MM.1S (cell line): ENCODE data around the gene SCGB1D1.
"Not testable (repeated sequence)": the region's sequence is repeated elsewhere in the genome, so short reads cannot be mapped to it uniquely, and the experiment has no call there.

Experiments used
- DNase-seq: peaks from one replicate; pipeline ENCODE4 v3.0.0-alpha.2; 2015
- H2AFZ ChIP-seq: fragments of 300-600 bp; sonication (generic); 2 replicates; pipeline ENCODE4 v1.6.0; 2016; ENCODE audit warnings: antibody characterized with exemption, low read length
- H3F3A ChIP-seq: fragments of 300-600 bp; sonication (generic); 2 replicates; pipeline ENCODE4 v1.6.1; 2016; ENCODE audit warnings: mild to moderate bottlenecking, antibody characterized with exemption, low read length, moderate library complexity, mixed read lengths; ENCODE audit not compliant: insufficient read depth
- H3K27ac ChIP-seq: fragments of 300-600 bp; sonication (generic); 2 replicates; pipeline ENCODE4 v1.5.1; 2016; ENCODE audit warnings: mild to moderate bottlenecking, low read length
- H3K27me3 ChIP-seq: fragments of 300-600 bp; sonication (generic); replicated peaks from 2 replicates; pipeline ENCODE4 v1.6.0; 2016; ENCODE audit warnings: low read length; ENCODE audit not compliant: insufficient read depth
- H3K36me3 ChIP-seq: fragments of 300-600 bp; sonication (generic); replicated peaks from 2 replicates; pipeline ENCODE4 v1.6.1; 2016; ENCODE audit warnings: mild to moderate bottlenecking, low read length, mixed read lengths; ENCODE audit not compliant: insufficient read depth
- H3K4me1 ChIP-seq: fragments of 300-600 bp; sonication (generic); 2 replicates; pipeline ENCODE4 v1.6.1; 2016; ENCODE audit warnings: low read length, mixed read lengths
- H3K4me2 ChIP-seq: fragments of 300-600 bp; sonication (generic); 2 replicates; pipeline ENCODE4 v1.6.0; 2016; ENCODE audit warnings: low read depth, low read length
- H3K4me3 ChIP-seq: fragments of 300-600 bp; sonication (generic); 2 replicates; pipeline ENCODE4 v1.5.1; 2016; ENCODE audit warnings: low read length, mixed read lengths
- H3K79me2 ChIP-seq: fragments of 300-600 bp; sonication (generic); 2 replicates; pipeline ENCODE4 v1.6.1; 2016; ENCODE audit warnings: mixed run types, low read length, mixed read lengths
- H3K9ac ChIP-seq: fragments of 300-600 bp; sonication (generic); 2 replicates; pipeline ENCODE4 v1.6.1; 2016; ENCODE audit warnings: low read length, mixed read lengths
- H3K9me2 ChIP-seq: fragments of 300-600 bp; sonication (generic); replicated peaks from 2 replicates; pipeline ENCODE4 v1.6.1; 2016; ENCODE audit warnings: mild to moderate bottlenecking, low read length, mixed read lengths; ENCODE audit not compliant: insufficient read depth
- H3K9me3 ChIP-seq: fragments of 300-600 bp; sonication (generic); replicated peaks from 2 replicates; pipeline ENCODE4 v1.6.1; 2016; ENCODE audit warnings: mild to moderate bottlenecking, low read length, mixed read lengths; ENCODE audit not compliant: insufficient read depth
- H4K20me1 ChIP-seq: fragments of 300-600 bp; sonication (generic); 2 replicates; pipeline ENCODE4 v1.6.1; 2016; ENCODE audit warnings: mild to moderate bottlenecking, low read length, moderate library complexity, mixed read lengths; ENCODE audit not compliant: insufficient read depth
- CTCF ChIP-seq: fragments of 300-600 bp; sonication (generic); IDR thresholded peaks from 2 replicates; pipeline ENCODE4 v1.5.1; 2016; ENCODE audit warnings: antibody characterized with exemption, low read length, mixed read lengths
- EZH2 ChIP-seq: fragments of 300-600 bp; sonication (generic); optimal IDR thresholded peaks from 2 replicates; pipeline ENCODE3; 2017; ENCODE audit warnings: low read depth, mild to moderate bottlenecking, antibody characterized with exemption, low read length, mixed read lengths
- EZH2phosphoT487 ChIP-seq: fragments of 300-600 bp; sonication (generic); IDR thresholded peaks from 2 replicates; pipeline ENCODE4 v1.6.1; 2018; ENCODE audit warnings: antibody characterized with exemption, low read length

The SCGB1D1 gene

DNA sequence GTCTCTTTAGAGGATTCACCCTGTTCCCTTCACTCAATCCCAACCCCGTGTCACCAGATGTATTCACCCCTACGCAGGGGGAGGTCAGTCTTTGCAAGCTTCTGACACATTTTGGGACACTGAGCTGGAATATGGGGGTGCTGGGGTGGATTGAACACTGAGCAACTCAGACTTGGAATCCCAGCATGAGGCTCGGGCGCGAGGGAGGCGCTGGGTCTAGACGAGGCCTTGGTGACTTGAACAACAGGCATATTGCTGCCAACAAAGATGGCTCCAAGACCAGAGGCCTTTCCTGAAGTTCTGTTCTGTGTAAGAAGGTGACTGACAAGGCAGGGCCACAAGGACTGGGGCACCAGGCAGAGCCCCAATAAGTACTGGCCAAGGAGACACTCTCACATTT, 15.4 kb downstream of the SCGB1D1 start:
- H3K27me3 ChIP-seq, result no peaks in the 10 kb centered on the region; the same call in 1 of the 2 replicates
- H2AFZ ChIP-seq, result no peak overlapping the region

DNA sequence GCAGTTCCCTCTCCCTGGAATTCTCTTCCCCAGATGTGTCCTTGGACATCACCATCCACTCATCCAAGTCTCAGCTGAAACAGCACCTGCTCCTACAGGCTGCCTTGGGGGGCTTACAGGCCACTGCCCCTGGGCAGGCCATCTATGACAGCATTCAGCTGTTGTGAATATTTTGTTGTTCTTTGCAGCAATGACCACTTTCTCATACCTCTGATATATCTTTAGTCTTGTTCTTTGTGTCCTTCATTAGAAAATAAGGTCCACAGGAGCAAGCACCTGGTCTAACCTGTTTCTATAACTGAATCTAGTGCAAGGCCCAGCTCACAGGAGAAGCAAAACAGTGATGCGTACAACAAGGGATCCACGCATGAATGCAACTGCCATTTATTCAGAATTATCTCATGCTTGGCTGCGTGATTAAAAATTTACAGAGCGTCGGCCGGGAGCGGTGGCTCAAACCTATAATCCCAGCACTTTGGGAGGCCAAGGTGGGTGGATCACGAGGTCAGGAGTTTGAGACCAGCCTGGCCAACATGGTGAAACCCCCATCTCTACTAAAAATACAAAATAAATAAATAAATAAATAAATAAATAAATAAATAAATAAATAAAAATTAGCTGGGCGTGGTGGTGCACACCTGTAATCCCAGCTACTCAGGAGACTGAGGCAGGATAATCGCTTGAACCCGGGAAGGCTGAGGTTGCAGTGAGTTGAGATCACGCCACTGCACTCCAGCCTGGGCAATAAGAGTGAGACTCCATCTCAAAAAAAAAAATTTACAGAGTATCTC, 16.5 kb downstream of the SCGB1D1 start:
- not testable (repeated sequence) for H3K27ac ChIP-seq, H3K9ac ChIP-seq, H3K4me2 ChIP-seq, H2AFZ ChIP-seq, H3K9me2 ChIP-seq, H3F3A ChIP-seq, DNase-seq, H3K27me3 ChIP-seq, H3K9me3 ChIP-seq, H4K20me1 ChIP-seq, H3K4me1 ChIP-seq, H3K79me2 ChIP-seq, H3K4me3 ChIP-seq, H3K36me3 ChIP-seq

More for the DNA sequence above, 15.4 kb downstream of the SCGB1D1 start:
- no peak overlapping the region for H3K27ac ChIP-seq
- no peak overlapping the region for H3K9ac ChIP-seq
- H3K4me2 ChIP-seq, result no peak overlapping the region
- no peaks in the 10 kb centered on the region for H4K20me1 ChIP-seq
- no peaks in the 10 kb centered on the region for H3K36me3 ChIP-seq
- H3K9me3 ChIP-seq, result no peaks in the 10 kb centered on the region
- no peaks in the 10 kb centered on the region for H3K9me2 ChIP-seq
- H3K79me2 ChIP-seq, result no peaks in the 10 kb centered on the region
- no peaks in the 10 kb centered on the region for H3K4me1 ChIP-seq
- TF ChIP-seq EZH2phosphoT487 (no peak), EZH2 (no peak), CTCF (no peak)
- no peak overlapping the region for H3K4me3 ChIP-seq
- DNase-seq, result no peak
- H3F3A ChIP-seq, result no peaks in the 10 kb centered on the region

DNA sequence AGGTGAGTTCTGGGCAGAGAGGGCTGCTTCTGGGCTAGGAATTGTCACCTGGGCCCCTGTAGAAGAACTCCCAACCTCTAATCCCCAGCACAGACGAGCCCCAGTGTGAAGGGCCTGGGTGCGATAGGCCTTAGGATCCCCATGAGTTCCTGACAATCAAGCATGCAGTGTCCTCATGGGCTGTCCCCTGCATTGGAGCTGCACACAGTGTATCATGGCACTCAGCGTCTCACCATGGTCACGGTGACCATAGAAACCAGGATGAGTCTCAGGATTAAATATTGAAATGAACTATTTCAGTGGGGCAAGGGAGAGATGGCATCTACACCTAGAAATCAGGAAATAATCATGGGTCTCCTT, 18.7 kb downstream of the SCGB1D1 start:
- H3F3A ChIP-seq, result no peaks in the 10 kb centered on the region
- no peaks in the 10 kb centered on the region for H3K9me3 ChIP-seq
- H3K27ac ChIP-seq, result no peak overlapping the region
- no peak overlapping the region for H3K9ac ChIP-seq
- no peak overlapping the region for H3K4me3 ChIP-seq
- no peaks in the 10 kb centered on the region for H3K27me3 ChIP-seq
- DNase-seq, result no peak
- H3K79me2 ChIP-seq, result no peaks in the 10 kb centered on the region
- H2AFZ ChIP-seq, result no peak overlapping the region
- no peak overlapping the region for H3K4me2 ChIP-seq
- H4K20me1 ChIP-seq, result no peaks in the 10 kb centered on the region
- no peaks in the 10 kb centered on the region for H3K36me3 ChIP-seq
- no peak for TF ChIP-seq EZH2phosphoT487
- TF ChIP-seq EZH2, result no peak
- no peak for TF ChIP-seq CTCF
- no peaks in the 10 kb centered on the region for H3K9me2 ChIP-seq
- no peaks in the 10 kb centered on the region for H3K4me1 ChIP-seq

GRCh38 chr11:62217191-62217748, 27.3 kb downstream of the SCGB1D1 start:
- Histone ChIP-seq H3K9me3 (no peaks in the 10 kb centered on the region), H3K9ac (no peak overlapping the region), H3K36me3 (no peaks in the 10 kb centered on the region), H3F3A (no peaks in the 10 kb centered on the region), H3K4me1 (peaks cover 8% of the 10 kb centered on the region; the same call in 1 of the 2 replicates), H3K79me2 (no peaks in the 10 kb centered on the region), H3K27ac (no peak overlapping the region), H2AFZ (no peak overlapping the region), H3K4me3 (no peak overlapping the region), H4K20me1 (no peaks in the 10 kb centered on the region), H3K9me2 (no peaks in the 10 kb centered on the region), H3K27me3 (no peaks in the 10 kb centered on the region), H3K4me2 (no peak overlapping the region)
- DNase-seq, result peak; percentile 27
- no peak for TF ChIP-seq EZH2phosphoT487
- TF ChIP-seq EZH2, result no peak
- TF ChIP-seq CTCF, result peak; percentile 64
